HG03060 (cell line): ENCODE data around the gene STX16.
"Not testable (repeated sequence)": the region's sequence is repeated elsewhere in the genome, so short reads cannot be mapped to it uniquely, and the experiment has no call there.

ENCODE experiments used
- ATAC-seq: cut with Tn5 transposase; IDR thresholded peaks from one replicate; pipeline ENCODE4 v1.9.1; 2021; ENCODE audit warnings: low read depth, moderate number of reproducible peaks; ENCODE audit not compliant: unreplicated experiment

The STX16 gene

GRCh38 chr20:58719971-58720371 lies 68.9 kb downstream of the STX16 start:
- no peak for ATAC-seq

GRCh38 chr20:58720890-58721289 lies 69.8 kb downstream of the STX16 start:
- no peak for ATAC-seq

DNA sequence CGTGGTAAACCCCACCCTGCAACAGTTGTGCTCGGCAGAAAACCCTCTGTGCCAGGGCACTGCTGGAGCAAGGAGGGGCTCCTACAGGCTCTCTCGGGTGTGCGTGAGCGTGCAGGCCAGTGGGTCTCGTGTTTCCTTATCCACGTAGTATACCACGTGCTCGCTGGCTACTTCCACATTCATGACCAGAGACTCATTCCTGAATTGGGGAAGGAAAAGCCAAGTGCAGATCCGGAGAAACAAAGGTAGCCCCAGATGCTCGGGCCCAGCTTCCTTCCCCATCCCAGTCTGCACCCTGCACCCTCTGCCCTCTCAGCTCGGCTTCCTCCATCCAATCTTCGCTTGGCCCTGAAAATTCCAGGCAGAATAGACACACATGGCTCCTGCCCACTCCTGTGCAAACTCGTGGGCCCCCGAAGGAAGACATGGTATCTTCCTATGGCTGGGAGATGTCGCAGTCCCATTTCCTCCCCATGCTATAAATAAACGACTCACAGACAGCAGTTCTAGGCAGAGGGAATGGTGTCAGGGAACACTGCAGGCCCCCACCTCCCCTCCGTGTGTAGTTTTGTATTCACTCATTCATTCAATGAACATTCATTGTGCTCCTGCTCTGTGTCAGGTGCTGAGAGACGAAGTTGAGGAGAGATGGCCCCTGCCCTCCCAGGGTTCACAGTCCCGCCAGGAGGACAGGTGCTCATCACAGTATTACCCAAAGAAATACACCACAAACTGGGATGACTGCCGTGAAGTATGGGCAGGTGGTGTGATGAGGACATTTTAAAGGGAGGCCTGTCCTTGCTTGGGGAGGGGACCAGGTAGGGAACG lies 71.1 kb downstream of the STX16 start:
- ATAC-seq: no peak

DNA sequence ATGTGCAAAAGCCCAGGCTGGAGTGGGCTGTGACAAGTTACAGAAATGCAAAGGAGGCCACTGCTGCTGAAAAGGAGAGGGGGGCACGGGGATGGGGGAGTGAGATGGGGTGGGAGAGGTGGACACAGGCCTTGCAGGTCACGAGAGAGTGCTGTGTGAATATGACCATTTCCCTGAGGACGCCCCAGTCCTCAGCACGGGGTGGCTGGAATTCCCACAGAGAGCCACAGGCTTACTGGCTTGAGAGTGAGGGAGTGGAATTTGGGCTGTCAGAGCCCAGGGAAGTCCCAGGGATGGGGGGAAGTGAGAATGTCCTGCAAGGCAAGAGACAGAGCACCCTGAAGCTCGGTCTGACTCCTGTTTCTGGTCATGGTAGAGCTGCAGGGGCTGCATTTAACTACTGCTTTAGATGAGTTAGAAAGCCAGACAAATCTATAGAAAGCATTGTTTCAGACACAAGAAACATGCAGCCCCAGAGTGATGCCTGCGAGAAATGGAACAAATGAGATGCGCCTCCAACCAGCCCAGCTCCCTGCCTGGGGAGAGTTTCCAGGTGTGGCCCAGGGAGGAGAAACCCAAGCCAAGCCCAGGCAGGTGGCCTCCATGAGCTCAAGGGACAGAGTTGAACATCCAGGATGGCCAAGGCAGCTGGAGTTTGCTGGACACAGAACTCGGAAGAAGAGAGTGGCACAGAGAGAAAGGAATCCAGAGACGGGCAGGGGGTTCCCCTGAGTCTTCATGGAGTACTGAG lies 72.0 kb downstream of the STX16 start:
- no peak for ATAC-seq

- no peak for ATAC-seq
These were observed 72.5 kb downstream of the STX16 start for GRCh38 chr20:58723628-58723984.

DNA sequence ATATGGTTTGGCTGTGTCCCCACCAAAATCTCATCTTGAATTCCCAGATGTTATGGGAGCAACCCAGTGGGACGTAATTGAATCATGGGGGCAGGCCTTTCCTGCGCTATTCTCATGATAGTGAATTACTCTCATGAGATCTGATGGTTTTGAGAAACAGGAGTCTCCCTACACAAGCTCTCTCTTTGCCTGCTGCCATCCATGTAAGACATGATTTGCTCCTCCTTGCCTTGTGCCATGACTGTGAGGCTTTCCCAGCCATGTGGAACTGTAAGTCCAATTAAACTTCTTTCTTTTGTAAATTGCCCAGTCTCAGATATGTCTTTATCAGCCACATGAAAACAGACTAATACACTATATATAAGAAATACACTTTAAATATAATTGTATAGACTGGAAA lies 75.1 kb downstream of the STX16 start:
- ATAC-seq: not testable (repeated sequence)
